PC-9 (cell line): ENCODE data around the gene TOPORS. TPM values are rescaled to one million over a fixed set of nuclear protein-coding genes. Genes with fewer than 3 reads are reported as not detected.

Experiments used
- BruUV-seq: library from RNA; stranded (reverse); fragments of 400-500 nt; replicated peaks from 2 replicates; lab custom pipeline; 2021; lab: Mats Ljungman, UMichigan
- CTCF ChIA-PET: fragments of 300-600 bp; sonication (Branson Sonifier 250); formaldehyde crosslinking; loops from one replicate; lab custom pipeline; 2022; ENCODE audit warnings: antibody characterized with exemption; lab: Charles Lee
- POLR2A ChIA-PET: fragments of 300-600 bp; sonication (Branson Sonifier 250); formaldehyde crosslinking; loops from one replicate; lab custom pipeline; 2022; ENCODE audit warnings: antibody characterized with exemption; ENCODE audit not compliant: unreplicated experiment; lab: Charles Lee
- DNase-seq, 2 experiments: peaks; one replicate each; pipeline versions ENCODE4 v3.0.0 to v3.0.0-alpha.2; 2015 to 2022; ENCODE audit warnings: mixed read lengths in 1 of 2
- H2AFZ ChIP-seq: fragments of 200-600 bp; sonication (generic); 2 replicates; pipeline ENCODE4 v1.8.1; 2017; ENCODE audit warnings: antibody characterized with exemption
- H3F3A ChIP-seq: fragments of 200-600 bp; sonication (generic); 2 replicates; pipeline ENCODE4 v1.8.1; 2017; ENCODE audit warnings: antibody characterized with exemption, mild to moderate bottlenecking, low read depth; ENCODE audit not compliant: insufficient read depth
- H3K27ac ChIP-seq: fragments of 200-600 bp; sonication (generic); 2 replicates; pipeline ENCODE4 v1.6.1; 2016; ENCODE audit warnings: mixed run types
- H3K27me3 ChIP-seq: fragments of 200-600 bp; sonication (generic); 2 replicates; pipeline ENCODE4 v1.6.1; 2016; ENCODE audit warnings: low read depth, mixed run types; ENCODE audit not compliant: insufficient read depth
- H3K36me3 ChIP-seq: fragments of 200-600 bp; sonication (generic); 2 replicates; pipeline ENCODE4 v1.6.1; 2016; ENCODE audit warnings: low read depth, mixed run types
- H3K4me1 ChIP-seq: fragments of 200-600 bp; sonication (generic); replicated peaks from 2 replicates; pipeline ENCODE4 v1.6.1; 2016; ENCODE audit warnings: mixed run types; ENCODE audit not compliant: insufficient read depth
- H3K4me2 ChIP-seq: fragments of 200-600 bp; sonication (generic); 2 replicates; pipeline ENCODE4 v1.6.1; 2017; ENCODE audit warnings: mixed run types
- H3K4me3 ChIP-seq: fragments of 200-600 bp; sonication (generic); 2 replicates; pipeline ENCODE4 v1.6.1; 2016; ENCODE audit warnings: mixed run types
- H3K79me2 ChIP-seq: fragments of 200-600 bp; sonication (generic); 2 replicates; pipeline ENCODE4 v1.6.1; 2017; ENCODE audit warnings: low read depth, mixed run types
- H3K9me2 ChIP-seq: fragments of 200-600 bp; sonication (generic); 2 replicates; pipeline ENCODE4 v1.8.1; 2017; ENCODE audit warnings: mild to moderate bottlenecking; ENCODE audit not compliant: insufficient read depth
- H3K9me3 ChIP-seq: fragments of 200-600 bp; sonication (generic); 2 replicates; pipeline ENCODE4 v1.8.1; 2016; ENCODE audit warnings: low read depth; ENCODE audit not compliant: insufficient read depth
- H4K20me1 ChIP-seq: fragments of 200-600 bp; sonication (generic); 2 replicates; pipeline ENCODE4 v1.8.1; 2017; ENCODE audit not compliant: insufficient read depth
- EZH2 ChIP-seq: fragments of 200-600 bp; sonication (generic); IDR thresholded peaks from 2 replicates; pipeline ENCODE4 v1.8.0; 2017; ENCODE audit warnings: antibody characterized with exemption, low read depth
- intact Hi-C: fragments of 100-400 bp; cut with micrococcal nuclease; formaldehyde crosslinking; loops from one replicate; pipeline ENCODE4 v1.10.0; 2022; ENCODE audit not compliant: unreplicated experiment
- total RNA-seq: library from RNA; stranded (reverse); gene quantifications from 2 replicates; pipeline ENCODE4 v1.2.3, GENCODE V29; 2021
- TF ChIP-seq, protein P1 (sequence below): fragments of 200-600 bp; sonication (generic); conservative IDR thresholded peaks from 2 replicates; pipeline ENCODE4 v1.6.1; 2017; ENCODE audit warnings: mixed run types, antibody characterized with exemption, mild to moderate bottlenecking, moderate library complexity

Gene TOPORS
- total RNA-seq, 1 experiment from 2014 or later: 11.1 TPM

DNA sequence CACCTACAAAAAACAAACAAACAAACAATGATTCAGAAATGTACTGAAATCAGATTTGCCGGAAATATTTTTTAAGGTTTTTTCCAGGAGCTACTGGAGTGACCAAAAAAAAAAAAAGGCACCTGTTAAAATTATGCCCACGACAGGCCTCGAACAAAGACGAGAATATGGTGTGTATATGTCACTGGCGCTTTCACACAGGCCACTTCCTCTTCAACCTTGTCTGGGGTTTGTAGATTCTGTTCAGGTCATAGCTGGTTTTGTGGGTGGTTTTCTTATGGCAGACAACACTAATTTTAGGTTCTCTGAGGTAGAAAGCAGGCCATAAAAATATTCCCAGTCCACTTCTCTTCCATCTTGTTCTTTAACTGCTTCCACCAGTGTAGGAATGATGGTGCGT lies 13.6 kb upstream of the TOPORS start:
- Histone ChIP-seq H3K9me2 (no peaks in the 10 kb centered on the region), H3K4me2 (no peak overlapping the region), H3K27me3 (no peaks in the 10 kb centered on the region), H3K79me2 (peaks cover 11% of the 10 kb centered on the region), H3K4me1 (peaks cover 1% of the 10 kb centered on the region; the same call in 1 of the 2 replicates), H3K9me3 (no peaks in the 10 kb centered on the region), H4K20me1 (no peaks in the 10 kb centered on the region), H2AFZ (no peak overlapping the region), H3K27ac (no peak overlapping the region), H3K4me3 (no peak overlapping the region), H3K36me3 (no peaks in the 10 kb centered on the region), H3F3A (no peaks in the 10 kb centered on the region)
- CTCF ChIA-PET: no interaction called here
- intact Hi-C loops: no loop called here
- TF ChIP-seq, protein P1, sequence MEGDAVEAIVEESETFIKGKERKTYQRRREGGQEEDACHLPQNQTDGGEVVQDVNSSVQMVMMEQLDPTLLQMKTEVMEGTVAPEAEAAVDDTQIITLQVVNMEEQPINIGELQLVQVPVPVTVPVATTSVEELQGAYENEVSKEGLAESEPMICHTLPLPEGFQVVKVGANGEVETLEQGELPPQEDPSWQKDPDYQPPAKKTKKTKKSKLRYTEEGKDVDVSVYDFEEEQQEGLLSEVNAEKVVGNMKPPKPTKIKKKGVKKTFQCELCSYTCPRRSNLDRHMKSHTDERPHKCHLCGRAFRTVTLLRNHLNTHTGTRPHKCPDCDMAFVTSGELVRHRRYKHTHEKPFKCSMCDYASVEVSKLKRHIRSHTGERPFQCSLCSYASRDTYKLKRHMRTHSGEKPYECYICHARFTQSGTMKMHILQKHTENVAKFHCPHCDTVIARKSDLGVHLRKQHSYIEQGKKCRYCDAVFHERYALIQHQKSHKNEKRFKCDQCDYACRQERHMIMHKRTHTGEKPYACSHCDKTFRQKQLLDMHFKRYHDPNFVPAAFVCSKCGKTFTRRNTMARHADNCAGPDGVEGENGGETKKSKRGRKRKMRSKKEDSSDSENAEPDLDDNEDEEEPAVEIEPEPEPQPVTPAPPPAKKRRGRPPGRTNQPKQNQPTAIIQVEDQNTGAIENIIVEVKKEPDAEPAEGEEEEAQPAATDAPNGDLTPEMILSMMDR: no peak
- no peak for TF ChIP-seq EZH2
- no TSS peak for BruUV-seq
- POLR2A ChIA-PET: interaction anchor here (0.6 to 0.7 kb wide), 2 partner anchors 9 to 428 kb away, joined by 9 to 18 read pairs; no protein-coding TSS in a partner anchor
- no peak for DNase-seq

DNA sequence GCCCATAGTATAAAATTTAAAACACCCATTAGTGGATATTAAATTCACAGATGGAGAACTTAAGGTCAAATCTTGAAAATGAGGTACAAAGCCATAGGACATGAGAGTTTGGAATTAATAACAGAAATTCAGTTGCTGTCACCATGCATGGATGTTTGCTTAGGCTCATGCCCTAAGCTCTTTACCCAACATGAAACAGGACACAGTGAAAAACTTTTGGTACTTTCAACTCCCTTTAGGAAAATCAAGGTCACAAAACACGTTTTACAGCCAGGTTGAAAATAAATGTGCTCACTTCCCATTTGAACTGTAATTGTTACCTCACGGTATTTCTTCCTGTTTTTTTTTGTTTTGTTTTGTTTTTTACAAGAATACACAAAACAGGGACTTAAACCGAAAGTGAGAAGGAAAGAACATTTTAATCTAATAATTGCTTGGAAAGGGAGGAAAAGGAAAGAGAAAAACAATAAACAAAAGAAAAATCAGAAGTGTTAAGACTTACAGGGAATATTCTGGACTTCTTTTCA lies 6.1 kb upstream of the TOPORS start:
- H3K36me3 ChIP-seq: no peaks in the 10 kb centered on the region
- no peak for TF ChIP-seq EZH2
- TF ChIP-seq, protein P1: no peak
- ChIA-PET CTCF (no interaction called here), POLR2A (no interaction called here)
- no TSS peak for BruUV-seq
- H3K27me3 ChIP-seq: no peaks in the 10 kb centered on the region
- H3F3A ChIP-seq: no peaks in the 10 kb centered on the region
- H3K4me1 ChIP-seq: peaks cover 1% of the 10 kb centered on the region; the same call in 1 of the 2 replicates
- no peaks in the 10 kb centered on the region for H4K20me1 ChIP-seq
- H3K4me2 ChIP-seq: no peak overlapping the region
- H3K4me3 ChIP-seq: no peak overlapping the region
- intact Hi-C loops: no loop called here
- no peaks in the 10 kb centered on the region for H3K79me2 ChIP-seq
- H3K27ac ChIP-seq: no peak overlapping the region
- H3K9me3 ChIP-seq: no peaks in the 10 kb centered on the region
- H2AFZ ChIP-seq: no peak overlapping the region
- no peaks in the 10 kb centered on the region for H3K9me2 ChIP-seq
- DNase-seq: no peak

DNA sequence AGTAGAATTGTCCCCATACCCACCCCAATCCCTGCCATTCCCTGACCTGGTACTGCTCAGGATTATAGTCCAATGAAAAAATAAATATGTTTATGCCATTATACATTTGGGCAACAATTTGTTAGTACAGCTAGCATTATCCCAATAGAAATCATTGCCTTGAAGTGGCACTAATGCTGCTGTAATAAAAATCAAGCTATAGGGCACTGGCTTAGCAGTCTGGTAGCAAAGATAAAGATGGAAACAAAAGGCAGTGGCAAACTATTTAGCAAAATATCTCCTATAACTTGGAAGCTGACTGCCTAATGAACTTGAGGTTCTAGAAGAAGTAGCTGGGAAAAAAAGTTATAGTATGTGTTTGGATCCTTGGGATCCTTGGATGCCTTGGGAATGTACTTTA lies 2.2 kb upstream of the TOPORS start:
- TF ChIP-seq, protein P1: no peak
- no peak for TF ChIP-seq EZH2
- intact Hi-C loops: no loop called here
- BruUV-seq: no TSS peak
- Histone ChIP-seq H3K4me1 (peaks cover 10% of the 10 kb centered on the region), H3K4me2 (no peak overlapping the region), H3K27me3 (no peaks in the 10 kb centered on the region), H3F3A (no peaks in the 10 kb centered on the region), H3K79me2 (peaks cover 23% of the 10 kb centered on the region), H2AFZ (no peak overlapping the region), H3K9me2 (no peaks in the 10 kb centered on the region), H3K4me3 (no peak overlapping the region), H4K20me1 (no peaks in the 10 kb centered on the region; the same call in 1 of the 2 replicates), H3K36me3 (no peaks in the 10 kb centered on the region), H3K27ac (no peak overlapping the region), H3K9me3 (no peaks in the 10 kb centered on the region)
- ChIA-PET POLR2A (no interaction called here), CTCF (interaction anchor here (1.1 kb wide), 1 partner anchor 18 kb away, joined by 3 read pairs; no protein-coding TSS in a partner anchor)
- no peak for DNase-seq
